ENCODE data around the gene PLIN5. TPM values are rescaled to one million over a fixed set of nuclear protein-coding genes. Genes with fewer than 3 reads are reported as not detected.

The PLIN5 gene
- total RNA-seq, 1 donor from 2014 or later, result 0.54 TPM

GRCh38 chr19:4513248-4513647, 21.8 kb downstream of the PLIN5 start:
- Mint-ChIP-seq H3K27ac (ENCODE audit: unreplicated experiment) (no peak overlapping the region), H3K27me3 (ENCODE audit: unreplicated experiment) (peaks cover 6% of the 10 kb centered on the region), H3K36me3 (ENCODE audit: unreplicated experiment) (no peaks in the 10 kb centered on the region), H3K4me1 (ENCODE audit: low read depth, unreplicated experiment) (no peaks in the 10 kb centered on the region), H3K4me3 (ENCODE audit: unreplicated experiment) (no peak overlapping the region), H3K9me3 (ENCODE audit: unreplicated experiment) (no peaks in the 10 kb centered on the region)
- TF ChIP-seq CTCF (IDR thresholded peaks at IDR 0.05; ENCODE audit: partially characterized antibody, unreplicated experiment), result no peak
- DNase-seq, result no peak

- H3K4me1 Mint-ChIP-seq (ENCODE audit: low read depth, unreplicated experiment), result no peaks in the 10 kb centered on the region
- no peaks in the 10 kb centered on the region for H3K36me3 Mint-ChIP-seq (ENCODE audit: unreplicated experiment)
- no peak for TF ChIP-seq CTCF (IDR thresholded peaks at IDR 0.05; ENCODE audit: partially characterized antibody, unreplicated experiment)
- no peak overlapping the region for H3K27ac Mint-ChIP-seq (ENCODE audit: unreplicated experiment)
- H3K27me3 Mint-ChIP-seq (ENCODE audit: unreplicated experiment), result peaks cover 6% of the 10 kb centered on the region
- H3K4me3 Mint-ChIP-seq (ENCODE audit: unreplicated experiment), result no peak overlapping the region
- no peaks in the 10 kb centered on the region for H3K9me3 Mint-ChIP-seq (ENCODE audit: unreplicated experiment)
- no peak for DNase-seq
Measured at GRCh38 chr19:4512070-4512469, 23.0 kb downstream of the PLIN5 start.

- Mint-ChIP-seq H3K27me3 (ENCODE audit: unreplicated experiment) (peaks cover 6% of the 10 kb centered on the region), H3K27ac (ENCODE audit: unreplicated experiment) (no peak overlapping the region), H3K9me3 (ENCODE audit: unreplicated experiment) (no peaks in the 10 kb centered on the region)
Measured at GRCh38 chr19:4511300-4512054, 23.5 kb downstream of the PLIN5 start.

GRCh38 chr19:4510435-4511255, 24.4 kb downstream of the PLIN5 start:
- H3K4me3 Mint-ChIP-seq (ENCODE audit: unreplicated experiment), result no peak overlapping the region
- peaks cover 3% of the 10 kb centered on the region for H3K9me3 Mint-ChIP-seq (ENCODE audit: unreplicated experiment)
- no peak overlapping the region for H3K27ac Mint-ChIP-seq (ENCODE audit: unreplicated experiment)
- no peak for DNase-seq
- H3K36me3 Mint-ChIP-seq (ENCODE audit: unreplicated experiment), result no peaks in the 10 kb centered on the region
- peaks cover 10% of the 10 kb centered on the region for H3K27me3 Mint-ChIP-seq (ENCODE audit: unreplicated experiment)
- TF ChIP-seq CTCF (IDR thresholded peaks at IDR 0.05; ENCODE audit: partially characterized antibody, unreplicated experiment), result no peak
- peaks cover 3% of the 10 kb centered on the region for H3K4me1 Mint-ChIP-seq (ENCODE audit: low read depth, unreplicated experiment)

More at GRCh38 chr19:4511300-4512054, 23.5 kb downstream of the PLIN5 start:
- Mint-ChIP-seq H3K36me3 (ENCODE audit: unreplicated experiment) (no peaks in the 10 kb centered on the region), H3K4me3 (ENCODE audit: unreplicated experiment) (no peak overlapping the region), H3K4me1 (ENCODE audit: low read depth, unreplicated experiment) (no peaks in the 10 kb centered on the region)
- no peak for TF ChIP-seq CTCF (IDR thresholded peaks at IDR 0.05; ENCODE audit: partially characterized antibody, unreplicated experiment)
- DNase-seq, result no peak

- TF ChIP-seq CTCF (IDR thresholded peaks at IDR 0.05; ENCODE audit: partially characterized antibody, unreplicated experiment), result no peak
Measured at GRCh38 chr19:4508698-4509097, 26.3 kb downstream of the PLIN5 start.

More at GRCh38 chr19:4508698-4509097, 26.3 kb downstream of the PLIN5 start:
- Mint-ChIP-seq H3K27me3 (ENCODE audit: unreplicated experiment) (peaks cover 14% of the 10 kb centered on the region), H3K9me3 (ENCODE audit: unreplicated experiment) (peaks cover 3% of the 10 kb centered on the region), H3K4me1 (ENCODE audit: low read depth, unreplicated experiment) (peaks cover 3% of the 10 kb centered on the region), H3K36me3 (ENCODE audit: unreplicated experiment) (no peaks in the 10 kb centered on the region), H3K4me3 (ENCODE audit: unreplicated experiment) (no peak overlapping the region), H3K27ac (ENCODE audit: unreplicated experiment) (no peak overlapping the region)
- DNase-seq, result no peak

Data from glutamatergic neuron (in vitro differentiated cells).